Astrocyte of the hippocampus (primary cell): ENCODE data around the gene IFT74.

Experiments
- DNase-seq: peaks from one replicate; pipeline ENCODE4 v3.0.0; 2011; ENCODE audit warnings: low read depth, low spot score

IFT74 gene

DNA sequence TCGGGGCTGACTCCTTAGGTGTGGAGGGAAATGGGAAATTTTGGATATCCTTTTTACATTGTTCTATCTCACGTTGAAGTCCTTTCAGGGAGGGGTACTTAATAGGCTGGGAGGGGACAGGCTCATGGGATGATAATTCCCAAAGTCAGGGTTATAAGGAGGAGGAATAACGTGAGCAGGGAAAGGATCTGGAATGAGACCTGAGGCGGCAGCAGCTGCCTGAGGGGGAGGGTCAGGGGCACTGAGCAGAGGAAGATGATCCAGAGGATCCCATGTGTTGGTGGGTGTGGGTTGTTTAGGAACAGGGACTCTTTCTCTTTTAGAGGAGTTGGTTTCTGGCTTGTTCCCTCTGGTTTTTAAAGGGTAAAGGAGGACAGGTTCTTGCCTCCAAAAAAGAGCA is 18.7 kb downstream of the IFT74 start:
- no peak for DNase-seq

DNA sequence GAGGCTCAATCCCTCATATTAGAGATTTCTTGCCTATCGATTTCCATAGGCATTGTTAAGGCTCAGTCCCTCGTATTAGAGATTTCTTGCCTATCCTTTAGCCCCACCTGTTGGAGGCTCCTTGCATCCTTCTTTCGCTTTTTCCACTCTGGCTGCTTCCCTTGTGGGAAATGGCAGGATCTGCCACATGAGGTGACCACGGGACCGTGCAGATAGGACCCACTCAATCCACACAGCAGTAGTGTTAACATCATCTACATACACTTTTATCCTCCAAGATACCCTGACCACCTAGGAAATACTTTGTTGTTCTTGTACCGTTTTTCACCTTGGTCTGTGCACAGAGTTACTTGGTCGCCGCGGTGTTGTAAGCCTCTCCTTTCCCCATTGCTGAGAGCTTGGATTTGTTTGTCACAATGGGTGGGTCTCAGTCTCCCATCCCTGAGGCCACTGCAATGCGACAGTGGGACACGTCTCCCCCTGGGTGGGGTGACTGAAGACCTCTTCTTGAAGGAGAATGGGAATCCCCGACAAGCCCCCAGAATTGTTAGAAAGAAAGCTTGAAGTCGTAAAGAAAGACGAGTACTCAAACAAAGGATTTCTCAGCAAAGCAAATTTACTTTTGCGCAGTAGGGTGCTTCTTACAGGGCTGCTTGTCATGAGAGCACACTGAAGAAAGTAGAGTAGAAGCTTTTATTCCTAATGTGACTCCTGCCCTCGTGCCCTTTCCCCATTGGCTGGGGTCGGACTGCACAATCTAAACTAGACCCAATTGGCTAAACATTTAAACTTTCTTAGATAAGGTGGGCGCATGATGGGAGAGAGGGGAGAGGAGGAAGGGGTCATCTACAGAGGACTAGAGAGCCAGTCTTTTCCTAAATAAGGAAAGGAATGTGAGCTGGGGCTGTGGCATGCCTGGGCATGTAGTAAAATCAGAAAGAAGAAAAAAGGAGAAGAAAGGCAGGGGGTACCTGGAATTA is 19.8 kb downstream of the IFT74 start:
- DNase-seq = peak; percentile 33

DNA sequence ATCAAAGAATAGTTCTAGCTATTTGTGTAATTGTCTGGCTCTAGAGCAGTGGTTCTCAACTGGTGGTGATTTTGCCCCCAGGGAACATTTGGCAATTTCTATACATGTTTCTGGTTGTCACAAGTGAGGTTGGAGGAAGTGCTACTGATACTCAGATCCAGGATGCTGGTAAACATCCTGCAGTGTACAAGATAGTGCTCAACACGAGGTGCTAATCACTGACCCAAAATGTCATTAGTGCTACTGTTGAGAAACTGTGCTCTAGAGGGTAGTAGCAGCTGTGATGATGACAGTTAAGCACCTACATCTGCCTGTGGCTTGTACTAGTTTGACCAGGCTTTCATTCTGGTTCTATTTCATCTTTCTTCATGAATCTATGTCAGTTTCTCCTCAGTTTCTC is 27.1 kb downstream of the IFT74 start:
- no peak for DNase-seq

DNA sequence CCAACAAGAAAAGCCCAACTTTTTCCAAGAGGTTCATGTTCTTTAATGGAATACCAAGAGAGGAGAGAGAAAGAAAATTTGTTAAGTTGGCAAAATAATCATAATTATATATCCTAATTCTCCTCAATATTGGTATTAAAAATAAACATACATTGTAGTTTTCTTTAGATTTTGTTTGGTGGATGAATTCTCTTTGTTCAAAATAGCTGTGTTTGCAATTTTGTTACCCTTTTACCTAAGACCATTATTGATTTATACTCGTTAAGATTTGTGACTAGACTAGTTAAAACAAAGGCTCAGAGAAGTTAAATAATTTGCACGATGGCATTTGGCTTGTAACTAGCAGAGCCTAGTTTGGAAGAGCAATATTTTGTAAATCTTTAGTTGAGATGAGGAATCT is 39.6 kb downstream of the IFT74 start:
- no peak for DNase-seq

DNA sequence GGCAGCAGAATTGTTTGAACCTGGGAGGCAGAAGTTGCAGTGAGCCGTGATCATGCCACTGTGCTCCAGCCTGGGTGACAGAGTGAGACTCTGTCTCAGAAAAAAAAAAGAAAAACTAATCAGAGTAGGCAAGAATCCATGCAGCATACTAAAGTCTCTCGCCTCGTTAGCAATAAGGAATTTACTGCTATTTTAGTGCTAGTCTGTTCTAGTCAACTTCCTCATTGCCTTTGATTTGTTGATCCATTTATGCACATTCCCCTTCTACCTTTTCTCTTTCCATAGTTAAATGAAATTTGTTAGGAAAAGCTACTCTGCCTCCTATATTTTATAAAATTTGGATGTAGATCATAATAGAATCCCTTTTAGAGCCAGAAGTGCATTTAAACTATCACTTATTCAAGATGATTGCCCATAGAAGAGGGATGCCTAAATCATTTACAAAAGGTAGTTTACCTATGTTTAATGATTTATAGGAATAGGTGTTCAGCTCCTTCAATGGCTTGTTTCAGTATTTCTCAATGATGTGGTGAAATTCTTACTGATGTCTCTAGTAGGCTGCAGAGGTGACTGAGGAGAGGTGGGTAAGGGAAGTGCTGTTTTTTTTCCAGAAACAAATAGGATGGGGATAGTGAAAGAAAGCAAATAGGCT is 47.3 kb downstream of the IFT74 start:
- DNase-seq = peak; percentile 43

DNA sequence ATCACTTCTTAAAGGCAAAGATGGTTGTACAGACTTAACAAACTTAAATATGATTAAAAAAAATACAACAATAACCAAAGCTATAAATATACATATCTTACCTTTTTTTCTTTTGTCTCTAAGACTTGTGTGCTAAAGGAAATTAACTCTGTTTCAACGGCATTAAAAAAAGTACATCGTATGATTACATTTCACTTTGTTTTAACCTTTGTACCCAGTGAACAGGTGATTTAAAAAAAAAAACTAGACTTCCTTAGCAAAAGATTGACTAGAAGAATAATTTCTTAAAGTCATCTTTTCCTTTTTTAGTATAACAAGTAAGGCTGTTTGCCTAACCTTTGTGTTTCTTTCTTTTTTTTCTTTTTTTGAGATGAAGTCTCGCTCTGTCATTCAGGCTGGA is 49.3 kb downstream of the IFT74 start, which contains the start of gene LRRC19:
Gene LRRC19 (minus strand): TSS at position 182 of the 400 bp plus-strand sequence. CDS start 5,978 bp downstream, outside the sequence.
- DNase-seq = no peak

DNA sequence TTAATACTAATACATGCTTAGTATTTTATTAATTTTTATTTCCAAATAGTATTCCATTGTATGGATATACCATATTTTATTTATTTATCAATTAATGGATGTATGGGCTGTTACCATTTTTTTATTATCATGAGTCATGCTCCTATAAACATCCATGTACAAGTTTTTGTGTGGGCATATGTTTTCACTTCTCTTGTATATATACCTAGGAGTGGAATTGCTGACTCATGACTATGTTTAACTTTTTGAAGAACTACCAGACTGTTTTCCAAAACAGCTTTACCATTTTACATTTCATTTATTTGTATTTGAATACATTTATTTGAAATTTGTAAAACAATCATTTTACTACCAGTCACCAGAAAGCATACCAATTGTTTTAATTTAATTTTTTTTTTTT is 63.4 kb downstream of the IFT74 start:
- DNase-seq = no peak

DNA sequence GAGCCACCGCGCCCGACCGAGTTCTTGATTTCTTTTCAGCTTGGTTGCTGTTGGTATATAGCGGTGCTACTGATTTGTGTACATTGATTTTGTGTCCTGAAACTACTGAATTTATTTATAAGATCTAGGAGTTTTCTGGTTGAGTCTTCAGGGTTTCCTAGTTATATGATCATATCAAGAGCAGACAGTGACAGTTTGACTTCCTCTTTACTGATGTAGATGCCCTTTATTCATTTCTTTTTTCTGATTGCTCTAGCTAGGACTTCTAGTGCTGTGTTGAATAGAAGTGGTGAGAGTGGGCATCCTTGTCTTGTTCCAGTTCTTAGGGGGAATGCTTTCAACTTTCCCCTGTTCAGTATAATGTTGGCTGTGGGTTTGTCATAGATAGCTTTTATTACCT is 66.7 kb downstream of the IFT74 start:
- no peak for DNase-seq

DNA sequence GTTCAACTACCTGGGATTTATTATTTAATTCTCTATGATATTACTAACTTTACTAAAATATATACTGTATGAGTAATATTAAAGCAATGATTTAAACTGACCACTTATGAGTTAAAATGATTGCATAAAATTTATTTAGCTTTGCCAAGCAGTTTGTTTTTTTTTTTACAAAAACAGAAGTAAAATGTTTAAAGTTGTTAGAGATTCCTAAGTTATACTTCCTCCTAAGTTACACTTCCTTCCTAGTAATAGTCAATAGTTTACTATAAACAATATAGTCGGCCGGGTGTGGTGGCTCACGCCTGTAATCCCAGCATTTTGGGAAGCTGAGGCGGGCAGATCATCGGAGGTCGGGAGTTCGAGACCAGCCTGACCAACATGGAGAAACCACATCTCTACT is 73.0 kb downstream of the IFT74 start:
- DNase-seq = no peak

DNA sequence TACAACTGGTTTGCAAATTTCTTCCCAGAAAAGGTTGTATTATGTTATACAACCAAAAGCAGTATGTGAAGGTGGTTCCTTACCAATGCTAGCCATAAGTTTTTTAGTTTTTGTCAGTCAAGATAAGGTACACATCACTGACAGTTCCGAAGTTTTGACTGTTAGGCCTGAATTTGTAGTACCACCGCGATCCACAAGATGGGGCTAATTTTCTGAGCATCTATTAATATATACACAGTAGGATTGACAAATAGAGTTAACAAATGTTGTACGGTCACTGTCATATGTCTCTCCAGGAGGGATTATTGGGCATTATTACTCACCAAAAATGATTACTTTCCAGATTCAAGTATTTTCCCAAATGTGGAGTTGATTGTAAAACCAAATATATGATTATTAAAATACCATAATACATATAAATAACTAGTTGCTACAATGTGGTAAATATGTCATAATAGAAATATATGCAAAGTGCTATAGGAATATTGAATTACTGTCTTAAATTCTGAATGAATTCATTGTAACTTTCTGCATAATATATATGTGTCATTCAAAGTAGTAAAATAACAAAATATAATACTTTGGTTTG is 77.7 kb downstream of the IFT74 start:
- DNase-seq = peak; percentile 67

DNA sequence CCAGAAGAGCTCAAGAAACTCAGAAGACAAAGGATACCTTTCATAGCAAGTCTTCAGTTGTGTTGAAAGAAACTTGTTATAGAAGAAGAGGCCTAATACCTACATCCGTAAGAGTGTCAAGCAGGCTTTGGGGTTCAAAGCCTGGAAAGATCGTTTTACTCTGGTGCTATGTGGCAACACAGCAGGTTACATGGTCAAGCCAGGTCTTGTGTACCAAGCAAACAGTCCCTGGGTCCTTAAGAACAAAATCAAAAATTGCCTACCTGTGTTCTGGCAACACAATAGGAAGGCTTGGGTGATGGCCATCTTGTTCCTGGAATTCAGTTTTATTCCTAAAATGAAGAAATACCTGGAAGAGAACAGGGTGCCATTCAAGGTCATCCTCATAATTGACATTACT is 81.3 kb downstream of the IFT74 start:
- no peak for DNase-seq

DNA sequence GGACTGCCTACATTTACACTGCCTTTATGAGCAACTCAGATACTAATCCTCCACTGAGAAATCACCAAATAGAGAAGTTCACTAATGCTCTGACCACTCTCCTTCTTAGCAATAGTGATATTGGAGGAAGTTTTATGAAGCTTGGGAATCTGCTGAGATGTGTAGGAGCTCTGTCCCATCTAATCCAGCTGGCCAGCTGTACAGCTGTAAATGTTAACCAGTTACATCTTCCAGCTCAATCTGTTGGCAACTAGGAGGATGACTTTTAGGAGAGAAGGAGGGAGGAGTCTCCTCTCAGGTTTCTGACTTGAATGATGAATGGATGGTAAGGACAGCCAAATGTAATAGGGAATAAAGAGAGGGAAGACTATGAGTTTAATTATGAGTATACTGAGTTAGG is 85.5 kb downstream of the IFT74 start:
- no peak for DNase-seq

DNA sequence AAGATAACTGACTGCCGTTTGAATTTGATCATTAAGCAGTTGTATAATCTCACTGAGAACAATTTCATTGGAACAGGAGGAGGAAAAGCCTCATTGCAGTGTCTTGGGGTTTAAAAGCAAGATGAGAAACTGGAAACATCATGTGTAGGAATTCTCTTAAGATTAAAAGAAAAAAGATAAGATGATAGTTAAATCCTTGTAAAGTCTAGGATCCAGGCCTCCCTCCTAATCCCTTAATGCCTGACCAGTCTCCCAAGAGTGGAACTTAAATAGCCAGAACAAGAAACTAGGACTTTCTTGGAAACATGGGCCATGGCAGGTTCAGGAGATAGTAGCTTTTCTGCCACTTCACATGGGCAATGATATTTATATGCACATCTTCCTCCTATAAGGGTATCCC is 86.3 kb downstream of the IFT74 start:
- no peak for DNase-seq

DNA sequence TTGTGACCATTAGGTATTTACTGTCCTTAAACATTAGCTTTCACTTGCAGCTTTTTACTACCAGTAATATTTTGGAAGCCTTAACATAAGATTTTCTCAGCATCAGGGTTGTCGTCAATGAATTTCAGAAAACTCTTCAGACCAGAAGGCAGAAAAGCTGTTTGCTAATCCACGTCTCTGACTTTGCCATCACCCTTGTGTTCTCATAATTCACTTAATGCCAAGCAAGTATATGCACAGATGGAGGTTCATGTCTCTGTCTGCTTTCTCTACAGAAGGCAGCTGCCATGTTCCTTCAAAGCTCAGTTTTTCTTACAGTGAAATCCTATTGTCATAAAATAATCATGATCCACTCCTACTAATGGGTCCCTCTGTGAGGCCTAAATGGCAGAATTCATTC is 87.0 kb downstream of the IFT74 start:
- DNase-seq = no peak

DNA sequence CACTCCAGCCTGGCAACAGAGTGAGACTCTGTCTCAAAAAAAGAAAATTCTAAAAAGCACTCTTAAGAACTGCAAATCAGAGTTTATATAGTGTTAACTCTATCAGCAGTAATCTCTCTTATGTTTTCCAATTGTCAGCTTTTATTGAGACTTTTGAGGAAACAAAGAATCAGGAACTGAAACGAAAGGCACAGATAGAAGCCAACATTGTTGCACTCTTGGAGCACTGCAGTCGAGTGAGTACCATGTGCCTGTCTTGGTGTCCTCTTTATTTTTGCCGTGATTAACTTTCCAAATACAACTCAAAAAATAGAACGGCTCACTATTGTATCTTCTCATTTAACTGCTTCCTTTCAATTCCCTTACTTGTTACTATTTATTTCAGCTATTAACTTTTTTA is 90.9 kb downstream of the IFT74 start:
- DNase-seq = no peak

DNA sequence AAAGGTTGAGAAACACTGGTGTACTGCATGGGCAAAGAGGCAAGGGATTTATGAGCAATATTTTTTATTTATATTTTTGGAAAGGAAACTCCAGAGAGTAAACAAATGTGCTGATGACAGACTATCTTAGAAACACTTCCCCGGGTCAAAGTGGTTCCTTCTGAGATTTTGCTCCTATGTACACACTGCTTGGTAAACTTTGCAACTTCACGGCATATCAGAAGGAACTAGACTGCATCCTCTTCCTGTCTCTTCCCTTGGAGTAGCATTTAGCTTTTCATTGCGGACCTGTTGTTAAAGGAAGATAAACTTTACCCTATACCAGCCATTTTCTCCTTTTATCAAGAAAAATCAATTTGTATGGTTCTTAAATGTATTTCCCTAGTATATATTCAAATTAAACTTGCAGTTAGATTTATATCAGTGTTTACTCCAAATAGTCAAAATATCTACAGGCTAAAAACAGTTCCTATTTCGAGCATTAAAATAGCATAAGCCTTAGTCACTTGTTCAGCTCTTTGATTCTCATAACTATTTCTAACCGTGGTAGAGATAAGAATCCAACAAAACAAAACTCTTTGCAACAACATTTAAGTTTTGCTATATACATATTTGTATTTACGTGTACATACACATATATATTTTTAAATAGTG is 97.3 kb downstream of the IFT74 start:
- peak; percentile 29 for DNase-seq

DNA sequence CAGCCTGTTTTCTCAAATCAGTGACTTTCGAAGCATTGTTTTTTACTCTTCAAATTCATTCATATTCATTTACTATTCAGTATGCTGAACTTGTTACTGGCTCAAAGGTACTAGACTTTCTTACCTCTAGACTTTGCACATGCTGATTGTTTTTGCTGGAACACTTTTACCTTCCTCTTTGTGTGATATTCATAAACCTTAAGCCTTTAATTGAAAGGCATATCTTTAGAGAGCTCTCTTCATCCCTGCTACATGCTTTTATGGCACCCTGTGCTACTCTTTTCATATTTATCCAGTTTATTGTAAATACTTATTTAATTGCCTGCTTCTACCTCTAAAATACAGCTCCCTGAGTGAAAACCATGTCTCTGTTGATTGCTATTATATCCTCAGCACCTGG is 97.9 kb downstream of the IFT74 start:
- DNase-seq = no peak

DNA sequence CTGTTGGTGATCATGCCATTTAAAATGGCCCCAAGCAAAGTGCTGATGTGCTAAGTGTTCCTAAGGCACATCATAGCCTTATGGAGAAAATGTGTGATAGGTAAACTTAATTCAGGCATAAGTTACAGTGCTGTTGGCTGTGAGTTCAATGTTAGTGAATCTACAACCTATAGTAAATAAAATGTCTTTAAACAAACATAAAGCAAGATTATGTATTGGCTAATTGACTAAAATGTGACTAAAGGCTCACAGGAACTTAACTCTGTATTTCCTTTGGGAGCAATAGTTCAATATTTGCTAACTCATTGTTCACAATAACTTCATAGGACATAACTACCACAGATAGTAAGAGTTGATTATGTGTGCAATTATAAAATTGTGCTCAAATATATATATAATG is 98.6 kb downstream of the IFT74 start:
- no peak for DNase-seq

DNA sequence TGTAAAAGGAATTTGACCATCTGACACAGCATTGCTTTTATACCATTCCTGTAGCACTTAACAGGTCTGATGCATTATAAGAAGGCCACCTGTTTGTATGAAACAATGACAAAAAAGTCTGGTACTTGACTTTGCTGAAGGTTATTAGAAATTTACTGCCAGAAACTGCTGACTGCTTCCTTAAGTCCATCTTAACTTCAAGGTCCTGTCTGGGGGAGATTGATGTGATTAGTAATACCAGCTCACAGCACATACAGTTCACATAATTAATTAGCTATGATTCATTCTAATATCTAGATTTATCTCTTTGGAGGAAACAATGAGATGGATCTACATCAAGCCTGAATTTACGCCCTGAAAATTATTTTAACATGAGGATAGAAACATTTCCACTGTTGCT is 103.2 kb downstream of the IFT74 start:
- DNase-seq = no peak

DNA sequence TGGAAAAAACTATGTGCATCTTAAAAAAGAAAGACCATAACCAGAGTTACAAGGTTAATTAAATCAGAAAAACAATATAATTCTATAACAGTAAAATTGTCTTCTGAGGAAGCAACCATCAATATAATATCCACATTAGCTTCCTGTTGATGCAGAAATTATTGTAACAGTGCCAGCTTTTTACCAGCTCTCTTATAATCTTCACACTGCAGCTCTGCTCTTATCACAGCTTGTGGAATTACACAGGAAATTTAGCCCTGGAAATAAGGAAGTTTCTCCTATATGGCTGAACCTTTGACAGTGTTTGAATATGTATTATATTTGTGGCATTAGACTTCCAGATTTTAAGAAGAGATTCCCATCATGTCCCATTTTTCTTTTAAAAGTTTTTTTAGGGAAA is 103.7 kb downstream of the IFT74 start:
- DNase-seq = no peak

DNA sequence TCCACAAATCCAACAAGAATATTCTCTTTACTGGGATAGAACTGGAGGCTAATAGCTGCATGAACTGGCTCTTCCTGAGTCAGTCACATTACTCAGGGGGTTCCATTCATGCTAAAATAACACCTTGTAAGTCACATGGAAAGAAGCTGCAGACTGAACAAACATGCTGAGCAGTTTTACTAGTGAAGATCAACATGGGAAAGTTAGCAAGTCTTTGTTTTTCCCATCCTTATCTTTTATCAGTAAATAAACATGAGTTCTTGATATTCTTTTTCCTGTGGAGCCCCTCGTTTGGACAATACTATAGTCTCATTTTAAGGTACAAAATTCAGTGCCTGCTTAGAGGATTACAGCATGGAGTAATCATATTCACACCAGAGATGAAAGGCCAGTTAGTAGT is 109.1 kb downstream of the IFT74 start:
- DNase-seq = peak; percentile 10
